Measurements from ENCODE around the gene LZTS3. TPM values are rescaled to one million over a fixed set of nuclear protein-coding genes. Genes with fewer than 3 reads are reported as not detected.

LZTS3 gene
- total and polyA plus RNA-seq, 10 of the 15 experiments (the other 5 are each of a cell fraction or from before 2014, with no cell fraction given) = 0.03 to 0.90 (median 0.22) TPM

GRCh38 chr20:3209257-3209945 is 36.1 kb upstream of the LZTS3 start, which contains the start of gene ITPA (continued):
- TF ChIP-seq, protein P1, sequence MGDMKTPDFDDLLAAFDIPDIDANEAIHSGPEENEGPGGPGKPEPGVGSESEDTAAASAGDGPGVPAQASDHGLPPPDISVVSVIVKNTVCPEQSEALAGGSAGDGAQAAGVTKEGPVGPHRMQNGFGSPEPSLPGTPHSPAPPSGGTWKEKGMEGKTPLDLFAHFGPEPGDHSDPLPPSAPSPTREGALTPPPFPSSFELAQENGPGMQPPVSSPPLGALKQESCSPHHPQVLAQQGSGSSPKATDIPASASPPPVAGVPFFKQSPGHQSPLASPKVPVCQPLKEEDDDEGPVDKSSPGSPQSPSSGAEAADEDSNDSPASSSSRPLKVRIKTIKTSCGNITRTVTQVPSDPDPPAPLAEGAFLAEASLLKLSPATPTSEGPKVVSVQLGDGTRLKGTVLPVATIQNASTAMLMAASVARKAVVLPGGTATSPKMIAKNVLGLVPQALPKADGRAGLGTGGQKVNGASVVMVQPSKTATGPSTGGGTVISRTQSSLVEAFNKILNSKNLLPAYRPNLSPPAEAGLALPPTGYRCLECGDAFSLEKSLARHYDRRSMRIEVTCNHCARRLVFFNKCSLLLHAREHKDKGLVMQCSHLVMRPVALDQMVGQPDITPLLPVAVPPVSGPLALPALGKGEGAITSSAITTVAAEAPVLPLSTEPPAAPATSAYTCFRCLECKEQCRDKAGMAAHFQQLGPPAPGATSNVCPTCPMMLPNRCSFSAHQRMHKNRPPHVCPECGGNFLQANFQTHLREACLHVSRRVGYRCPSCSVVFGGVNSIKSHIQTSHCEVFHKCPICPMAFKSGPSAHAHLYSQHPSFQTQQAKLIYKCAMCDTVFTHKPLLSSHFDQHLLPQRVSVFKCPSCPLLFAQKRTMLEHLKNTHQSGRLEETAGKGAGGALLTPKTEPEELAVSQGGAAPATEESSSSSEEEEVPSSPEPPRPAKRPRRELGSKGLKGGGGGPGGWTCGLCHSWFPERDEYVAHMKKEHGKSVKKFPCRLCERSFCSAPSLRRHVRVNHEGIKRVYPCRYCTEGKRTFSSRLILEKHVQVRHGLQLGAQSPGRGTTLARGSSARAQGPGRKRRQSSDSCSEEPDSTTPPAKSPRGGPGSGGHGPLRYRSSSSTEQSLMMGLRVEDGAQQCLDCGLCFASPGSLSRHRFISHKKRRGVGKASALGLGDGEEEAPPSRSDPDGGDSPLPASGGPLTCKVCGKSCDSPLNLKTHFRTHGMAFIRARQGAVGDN (IDR thresholded peaks at IDR 0.05) = 0 out of 2 replicates have a peak, but pooled peaks have one; percentile 33

- ChIA-PET RAD21 (ENCODE audit: unreplicated experiment) (interaction anchor here (1.1 to 1.4 kb wide), 2 partner anchors 51 to 108 kb away, joined by 3 to 4 read pairs; no protein-coding TSS in a partner anchor), POLR2A (interaction anchor here (0.5 to 1.0 kb wide), 2 partner anchors 12 to 100 kb away, joined by 4 to 11 read pairs; no protein-coding TSS in a partner anchor), SMC1A (ENCODE audit: uncharacterized antibody, unreplicated experiment) (interaction anchor here (0.7 to 2.2 kb wide), 2 partner anchors 11 to 163 kb away, joined by 3 to 10 read pairs; no protein-coding TSS in a partner anchor), CTCF (interaction anchor here (0.5 to 4.0 kb wide), 5 partner anchors 9 to 434 kb away, joined by 3 to 19 read pairs (median 4); no protein-coding TSS in a partner anchor)
- under 1% methylated on average over 8 of the region's 10 CpGs for WGBS (ENCODE audit: insufficient coverage, insufficient replicate concordance, low lambda C conversion rate, missing lambda C conversion rate)
- in situ Hi-C loops (cut with MboI) = no loop called here
- Histone ChIP-seq H3K79me2 (ENCODE audit: control insufficient read depth, insufficient read depth, low read length) (peaks cover 36% of the 10 kb centered on the region), H3K27me3 (replicated peaks in 1 of 2; ENCODE audit: control insufficient read depth in 2 of 2, insufficient read depth in 2 of 2, low read length in 1 of 2) (no peaks in the 10 kb centered on the region), H3K4me3 (peak overlapping the region; percentile 100), H2AFZ (ENCODE audit: control insufficient read depth, low read depth, low read length) (peak overlapping the region; percentile 96), H3K36me3 (ENCODE audit: control insufficient read depth in 2 of 2, insufficient read depth in 2 of 2, low read length in 1 of 2) (0 out of 4 replicates have a peak, but pooled peaks cover 0 to 2% of the 10 kb centered on the region in 2 experiments), H3K4me2 (ENCODE audit: control insufficient read depth, insufficient read depth) (peak overlapping the region; percentile 99), H3K9me3 (replicated peaks; ENCODE audit: control insufficient read depth, insufficient read depth, low read length) (no peaks in the 10 kb centered on the region), H3K4me1 (ENCODE audit: control insufficient read depth, insufficient read depth, low read length) (peaks cover 7% of the 10 kb centered on the region), H4K20me1 (ENCODE audit: control insufficient read depth, insufficient read depth) (no peaks in the 10 kb centered on the region), H3K27ac (ENCODE audit: control insufficient read depth, insufficient read depth) (peak overlapping the region; percentile 94), H3K9ac (ENCODE audit: control insufficient read depth, insufficient read depth, low read length) (peak overlapping the region; percentile 97)
- FAIRE-seq (peak; percentile 13), DNase-seq (ENCODE audit: low read depth, low spot score) (no peak), ATAC-seq (peak; percentile 8)
- TSS peak; percentile 85 for BruUV-seq (replicated peaks)
- intact Hi-C loops (cut with micrococcal nuclease; ENCODE audit: unreplicated experiment) = loop anchor here (10.0 kb wide), 1 partner anchor 164 kb away; the partner anchor contains the start of genes GNRH2 and MRPS26
- TF ChIP-seq NR2F1 (conservative IDR thresholded peaks at IDR 0.05) = no peak
- TF ChIP-seq RAD51 (IDR thresholded peaks at IDR 0.05) = no peak
- TF ChIP-seq NFYA (IDR thresholded peaks at IDR 0.05; ENCODE audit: borderline replicate concordance, low read depth, low read length) = no peak
- TF ChIP-seq, protein P2, sequence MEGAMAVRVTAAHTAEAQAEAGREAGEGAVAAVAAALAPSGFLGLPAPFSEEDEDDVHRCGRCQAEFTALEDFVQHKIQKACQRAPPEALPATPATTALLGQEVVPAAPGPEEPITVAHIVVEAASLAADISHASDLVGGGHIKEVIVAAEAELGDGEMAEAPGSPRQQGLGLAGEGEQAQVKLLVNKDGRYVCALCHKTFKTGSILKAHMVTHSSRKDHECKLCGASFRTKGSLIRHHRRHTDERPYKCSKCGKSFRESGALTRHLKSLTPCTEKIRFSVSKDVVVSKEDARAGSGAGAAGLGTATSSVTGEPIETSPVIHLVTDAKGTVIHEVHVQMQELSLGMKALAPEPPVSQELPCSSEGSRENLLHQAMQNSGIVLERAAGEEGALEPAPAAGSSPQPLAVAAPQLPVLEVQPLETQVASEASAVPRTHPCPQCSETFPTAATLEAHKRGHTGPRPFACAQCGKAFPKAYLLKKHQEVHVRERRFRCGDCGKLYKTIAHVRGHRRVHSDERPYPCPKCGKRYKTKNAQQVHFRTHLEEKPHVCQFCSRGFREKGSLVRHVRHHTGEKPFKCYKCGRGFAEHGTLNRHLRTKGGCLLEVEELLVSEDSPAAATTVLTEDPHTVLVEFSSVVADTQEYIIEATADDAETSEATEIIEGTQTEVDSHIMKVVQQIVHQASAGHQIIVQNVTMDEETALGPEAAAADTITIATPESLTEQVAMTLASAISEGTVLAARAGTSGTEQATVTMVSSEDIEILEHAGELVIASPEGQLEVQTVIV (IDR thresholded peaks at IDR 0.05; ENCODE audit: borderline replicate concordance, partially characterized antibody) = peak; percentile 24
- TF ChIP-seq SPI1 (IDR thresholded peaks at IDR 0.05; ENCODE audit: borderline replicate concordance, insufficient read depth, low read depth, low read length) = peak; percentile 70; the same call in 1 of the 2 replicates
Observed at GRCh38 chr20:3208786-3209256, 35.5 kb upstream of the LZTS3 start.
